Measurements from ENCODE around the gene AUNIP.

The AUNIP gene

DNA sequence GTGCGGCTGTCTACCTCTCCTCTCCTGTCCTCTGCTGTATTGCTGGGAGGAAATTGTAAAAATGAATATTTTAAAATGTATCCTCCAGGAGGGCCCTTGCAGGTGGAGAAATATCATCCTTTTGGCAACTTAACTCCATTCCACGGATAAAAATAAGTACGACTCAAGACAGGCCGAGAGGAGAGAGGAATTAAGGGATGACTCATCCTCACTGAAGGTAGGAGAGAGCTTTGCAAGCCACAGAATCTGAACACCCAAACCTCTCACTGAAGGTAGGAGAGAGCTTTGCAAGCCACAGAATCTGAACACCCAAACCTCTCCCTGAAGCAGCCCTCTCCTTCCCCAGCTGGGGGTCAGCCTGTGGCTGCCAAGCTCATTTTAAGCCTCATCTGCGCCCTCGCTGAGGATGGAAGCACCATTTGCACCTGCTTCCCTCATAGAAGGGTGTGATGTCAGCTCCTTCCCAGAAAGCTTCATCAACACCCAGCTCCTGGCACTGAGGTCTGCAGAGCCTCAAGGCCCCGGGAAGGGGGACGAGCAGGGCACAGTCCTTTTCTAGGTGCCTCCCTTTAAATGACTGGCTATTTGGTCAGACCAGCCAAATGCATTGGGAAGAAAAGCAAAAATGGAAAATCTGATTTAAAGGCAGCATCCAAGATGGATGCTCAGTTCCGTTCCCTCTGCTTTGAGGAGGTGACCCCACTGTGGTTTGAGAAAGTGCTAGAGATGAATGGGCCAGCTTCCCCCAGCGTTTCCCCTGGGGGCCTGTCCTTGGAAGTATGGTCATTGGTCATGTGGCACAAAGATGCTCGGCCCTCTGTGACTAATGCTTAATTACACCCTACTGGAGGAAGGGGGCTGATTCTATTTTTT lies 72.1 kb downstream of the AUNIP start:
- Mint-ChIP-seq H3K27me3 (ENCODE audit: low read depth, poor library complexity) (peaks cover 28% of the 10 kb centered on the region), H3K36me3 (ENCODE audit: low read depth) (no peaks in the 10 kb centered on the region), H3K27ac (no peak overlapping the region), H3K4me1 (peaks cover 75% of the 10 kb centered on the region), H3K9me3 (no peaks in the 10 kb centered on the region), H3K4me3 (no peak overlapping the region)
- TF ChIP-seq, protein P1, sequence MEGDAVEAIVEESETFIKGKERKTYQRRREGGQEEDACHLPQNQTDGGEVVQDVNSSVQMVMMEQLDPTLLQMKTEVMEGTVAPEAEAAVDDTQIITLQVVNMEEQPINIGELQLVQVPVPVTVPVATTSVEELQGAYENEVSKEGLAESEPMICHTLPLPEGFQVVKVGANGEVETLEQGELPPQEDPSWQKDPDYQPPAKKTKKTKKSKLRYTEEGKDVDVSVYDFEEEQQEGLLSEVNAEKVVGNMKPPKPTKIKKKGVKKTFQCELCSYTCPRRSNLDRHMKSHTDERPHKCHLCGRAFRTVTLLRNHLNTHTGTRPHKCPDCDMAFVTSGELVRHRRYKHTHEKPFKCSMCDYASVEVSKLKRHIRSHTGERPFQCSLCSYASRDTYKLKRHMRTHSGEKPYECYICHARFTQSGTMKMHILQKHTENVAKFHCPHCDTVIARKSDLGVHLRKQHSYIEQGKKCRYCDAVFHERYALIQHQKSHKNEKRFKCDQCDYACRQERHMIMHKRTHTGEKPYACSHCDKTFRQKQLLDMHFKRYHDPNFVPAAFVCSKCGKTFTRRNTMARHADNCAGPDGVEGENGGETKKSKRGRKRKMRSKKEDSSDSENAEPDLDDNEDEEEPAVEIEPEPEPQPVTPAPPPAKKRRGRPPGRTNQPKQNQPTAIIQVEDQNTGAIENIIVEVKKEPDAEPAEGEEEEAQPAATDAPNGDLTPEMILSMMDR (IDR thresholded peaks at IDR 0.05): no peak
- no peak for DNase-seq

DNA sequence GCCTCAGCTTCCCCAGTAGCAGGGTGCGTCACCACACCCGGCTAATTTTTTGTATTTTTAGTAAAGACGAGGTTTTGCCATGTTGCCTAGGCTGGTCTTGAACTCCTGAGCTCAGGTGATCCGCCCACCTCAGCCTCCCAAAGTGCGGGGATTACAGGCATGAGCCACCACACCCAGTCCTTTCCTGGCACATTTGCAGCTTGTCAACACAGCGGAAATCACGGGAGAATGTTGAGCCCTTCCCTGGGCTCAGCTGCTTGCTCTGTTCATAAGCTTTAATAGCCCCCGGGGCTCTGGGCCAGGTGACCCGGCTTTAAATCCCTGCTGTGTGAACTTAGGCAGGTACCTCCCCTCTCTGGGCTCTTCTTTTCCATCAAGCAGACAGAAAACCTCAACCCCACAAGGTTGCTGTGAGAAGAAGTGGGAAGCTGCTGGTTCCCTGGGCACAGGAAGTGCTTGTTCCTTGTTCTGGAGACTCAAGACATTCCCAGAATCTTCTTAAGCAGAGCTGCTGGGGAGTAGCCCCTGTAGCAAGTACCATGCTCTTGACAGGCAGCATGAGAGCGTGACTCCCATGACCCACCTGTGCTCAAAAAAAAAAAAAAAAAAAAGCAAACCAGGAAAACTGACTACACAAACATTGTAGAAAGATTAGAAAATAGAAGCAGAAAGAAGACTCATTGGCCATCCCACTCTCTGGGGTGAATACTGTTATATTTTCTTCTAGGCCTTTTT lies 73.8 kb downstream of the AUNIP start:
- Mint-ChIP-seq H3K4me3 (no peak overlapping the region), H3K27me3 (ENCODE audit: low read depth, poor library complexity) (peaks cover 28% of the 10 kb centered on the region), H3K4me1 (peaks cover 74% of the 10 kb centered on the region), H3K27ac (no peak overlapping the region), H3K36me3 (ENCODE audit: low read depth) (no peaks in the 10 kb centered on the region), H3K9me3 (no peaks in the 10 kb centered on the region)
- TF ChIP-seq, protein P1 (IDR thresholded peaks at IDR 0.05): no peak
- no peak for DNase-seq

DNA sequence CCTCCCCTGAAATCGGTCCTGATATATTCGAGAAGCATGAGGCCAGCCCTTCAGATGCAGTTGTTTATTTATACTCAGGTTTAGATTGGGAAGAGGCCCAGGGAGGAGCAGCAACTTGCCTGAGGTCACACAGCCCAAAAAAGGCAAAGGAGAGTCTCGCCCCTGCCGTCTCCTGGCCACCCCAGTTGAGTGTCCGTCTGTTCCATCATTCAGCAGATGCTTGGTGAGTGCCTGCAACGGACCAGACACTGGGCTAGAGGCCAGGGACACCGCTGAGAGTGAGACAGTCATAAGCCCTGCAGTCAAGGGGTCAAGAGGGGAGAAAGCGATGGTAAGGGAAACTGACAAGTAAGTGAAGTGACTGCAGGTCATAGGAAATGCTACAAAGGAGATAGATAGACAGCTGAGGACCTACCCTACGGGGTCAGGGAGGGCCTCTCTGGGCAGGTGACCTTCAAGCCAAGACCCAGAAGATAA lies 74.6 kb downstream of the AUNIP start:
- no peaks in the 10 kb centered on the region for H3K9me3 Mint-ChIP-seq
- TF ChIP-seq, protein P1 (IDR thresholded peaks at IDR 0.05): no peak
- no peak overlapping the region for H3K4me3 Mint-ChIP-seq
- H3K4me1 Mint-ChIP-seq: peaks cover 75% of the 10 kb centered on the region
- peak overlapping the region; percentile 35 for H3K27ac Mint-ChIP-seq
- peaks cover 23% of the 10 kb centered on the region for H3K27me3 Mint-ChIP-seq (ENCODE audit: low read depth, poor library complexity)
- no peak for DNase-seq
- H3K36me3 Mint-ChIP-seq (ENCODE audit: low read depth): no peaks in the 10 kb centered on the region

All from nephron progenitor cell (in vitro differentiated cells).